Measurements from ENCODE around the gene CDH22.

DNA sequence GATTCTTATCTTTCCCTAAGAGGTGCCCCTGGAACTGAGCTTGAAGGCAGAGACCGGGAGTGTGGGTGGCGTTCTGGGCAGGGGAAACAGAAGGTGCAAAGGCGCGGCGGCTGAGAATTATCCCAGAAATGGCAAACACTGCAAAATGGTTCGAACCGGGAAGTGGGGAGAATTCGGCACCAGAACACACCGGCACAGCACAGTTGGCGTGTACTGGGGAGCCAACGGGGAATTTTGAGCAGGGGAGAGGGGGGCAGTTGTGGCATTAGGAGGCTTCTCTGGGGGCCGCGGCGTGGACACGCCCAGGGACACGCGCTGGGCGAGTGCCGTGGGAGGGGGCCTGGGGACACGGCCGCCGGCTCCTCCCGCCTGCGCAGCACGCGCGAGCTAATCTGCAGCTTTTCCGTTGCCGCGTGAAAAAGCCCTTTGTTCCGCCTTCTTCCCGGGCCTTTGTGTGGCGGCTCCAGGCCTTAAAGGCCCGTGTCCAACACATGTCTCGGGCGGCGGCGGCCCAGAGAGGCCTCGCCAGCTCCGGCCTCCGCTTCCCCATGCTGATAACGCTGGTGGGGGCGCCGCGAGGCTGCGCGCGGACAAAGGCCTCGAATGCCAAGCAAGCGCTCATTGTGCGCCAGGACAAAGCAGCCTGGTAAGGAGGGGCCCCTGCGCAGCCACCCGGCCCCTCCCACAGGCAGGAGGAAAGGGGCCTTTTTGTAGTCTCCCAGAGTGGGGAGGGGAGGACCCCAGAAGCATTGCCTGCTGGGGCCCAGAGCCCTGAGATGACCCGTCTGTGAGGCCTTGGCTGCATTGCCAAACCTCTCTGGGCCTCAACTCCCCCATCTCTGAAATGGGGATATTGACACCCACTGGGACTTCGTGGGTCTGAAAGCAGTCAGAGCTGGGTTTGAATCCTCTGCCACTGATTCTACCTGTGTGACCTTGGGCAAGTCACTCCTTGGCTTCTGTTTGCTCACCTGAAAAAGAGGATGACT lies 107.4 kb downstream of the CDH22 start:
- TF ChIP-seq, protein P1, sequence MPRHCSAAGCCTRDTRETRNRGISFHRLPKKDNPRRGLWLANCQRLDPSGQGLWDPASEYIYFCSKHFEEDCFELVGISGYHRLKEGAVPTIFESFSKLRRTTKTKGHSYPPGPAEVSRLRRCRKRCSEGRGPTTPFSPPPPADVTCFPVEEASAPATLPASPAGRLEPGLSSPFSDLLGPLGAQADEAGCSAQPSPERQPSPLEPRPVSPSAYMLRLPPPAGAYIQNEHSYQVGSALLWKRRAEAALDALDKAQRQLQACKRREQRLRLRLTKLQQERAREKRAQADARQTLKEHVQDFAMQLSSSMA (CRISPR knock-in tag; IDR thresholded peaks at IDR 0.05) = no peak
- TF ChIP-seq ZNF175 (CRISPR knock-in tag; IDR thresholded peaks at IDR 0.05; ENCODE audit: low read depth) (no peak), BRCA1 (IDR thresholded peaks at IDR 0.05) (no peak), BRCA1 (CRISPR knock-in tag; IDR thresholded peaks at IDR 0.05) (no peak), JUND (IDR thresholded peaks at IDR 0.05; ENCODE audit: borderline replicate concordance, low read depth, low read length) (no peak), JUND (tag; IDR thresholded peaks at IDR 0.05; ENCODE audit: borderline replicate concordance, low read depth, low read length) (no peak), POLR3G (IDR thresholded peaks at IDR 0.05; ENCODE audit: extremely low read depth, insufficient read length, insufficient replicate concordance) (no peak)
- TF ChIP-seq, protein P2, sequence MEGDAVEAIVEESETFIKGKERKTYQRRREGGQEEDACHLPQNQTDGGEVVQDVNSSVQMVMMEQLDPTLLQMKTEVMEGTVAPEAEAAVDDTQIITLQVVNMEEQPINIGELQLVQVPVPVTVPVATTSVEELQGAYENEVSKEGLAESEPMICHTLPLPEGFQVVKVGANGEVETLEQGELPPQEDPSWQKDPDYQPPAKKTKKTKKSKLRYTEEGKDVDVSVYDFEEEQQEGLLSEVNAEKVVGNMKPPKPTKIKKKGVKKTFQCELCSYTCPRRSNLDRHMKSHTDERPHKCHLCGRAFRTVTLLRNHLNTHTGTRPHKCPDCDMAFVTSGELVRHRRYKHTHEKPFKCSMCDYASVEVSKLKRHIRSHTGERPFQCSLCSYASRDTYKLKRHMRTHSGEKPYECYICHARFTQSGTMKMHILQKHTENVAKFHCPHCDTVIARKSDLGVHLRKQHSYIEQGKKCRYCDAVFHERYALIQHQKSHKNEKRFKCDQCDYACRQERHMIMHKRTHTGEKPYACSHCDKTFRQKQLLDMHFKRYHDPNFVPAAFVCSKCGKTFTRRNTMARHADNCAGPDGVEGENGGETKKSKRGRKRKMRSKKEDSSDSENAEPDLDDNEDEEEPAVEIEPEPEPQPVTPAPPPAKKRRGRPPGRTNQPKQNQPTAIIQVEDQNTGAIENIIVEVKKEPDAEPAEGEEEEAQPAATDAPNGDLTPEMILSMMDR (IDR thresholded peaks at IDR 0.05 in 2 of 3, conservative IDR thresholded peaks at IDR 0.05 in 1 of 3; ENCODE audit: insufficient read depth in 2 of 3, low read depth in 1 of 3, low read length in 3 of 3) = no peak
- TF ChIP-seq, protein P3, sequence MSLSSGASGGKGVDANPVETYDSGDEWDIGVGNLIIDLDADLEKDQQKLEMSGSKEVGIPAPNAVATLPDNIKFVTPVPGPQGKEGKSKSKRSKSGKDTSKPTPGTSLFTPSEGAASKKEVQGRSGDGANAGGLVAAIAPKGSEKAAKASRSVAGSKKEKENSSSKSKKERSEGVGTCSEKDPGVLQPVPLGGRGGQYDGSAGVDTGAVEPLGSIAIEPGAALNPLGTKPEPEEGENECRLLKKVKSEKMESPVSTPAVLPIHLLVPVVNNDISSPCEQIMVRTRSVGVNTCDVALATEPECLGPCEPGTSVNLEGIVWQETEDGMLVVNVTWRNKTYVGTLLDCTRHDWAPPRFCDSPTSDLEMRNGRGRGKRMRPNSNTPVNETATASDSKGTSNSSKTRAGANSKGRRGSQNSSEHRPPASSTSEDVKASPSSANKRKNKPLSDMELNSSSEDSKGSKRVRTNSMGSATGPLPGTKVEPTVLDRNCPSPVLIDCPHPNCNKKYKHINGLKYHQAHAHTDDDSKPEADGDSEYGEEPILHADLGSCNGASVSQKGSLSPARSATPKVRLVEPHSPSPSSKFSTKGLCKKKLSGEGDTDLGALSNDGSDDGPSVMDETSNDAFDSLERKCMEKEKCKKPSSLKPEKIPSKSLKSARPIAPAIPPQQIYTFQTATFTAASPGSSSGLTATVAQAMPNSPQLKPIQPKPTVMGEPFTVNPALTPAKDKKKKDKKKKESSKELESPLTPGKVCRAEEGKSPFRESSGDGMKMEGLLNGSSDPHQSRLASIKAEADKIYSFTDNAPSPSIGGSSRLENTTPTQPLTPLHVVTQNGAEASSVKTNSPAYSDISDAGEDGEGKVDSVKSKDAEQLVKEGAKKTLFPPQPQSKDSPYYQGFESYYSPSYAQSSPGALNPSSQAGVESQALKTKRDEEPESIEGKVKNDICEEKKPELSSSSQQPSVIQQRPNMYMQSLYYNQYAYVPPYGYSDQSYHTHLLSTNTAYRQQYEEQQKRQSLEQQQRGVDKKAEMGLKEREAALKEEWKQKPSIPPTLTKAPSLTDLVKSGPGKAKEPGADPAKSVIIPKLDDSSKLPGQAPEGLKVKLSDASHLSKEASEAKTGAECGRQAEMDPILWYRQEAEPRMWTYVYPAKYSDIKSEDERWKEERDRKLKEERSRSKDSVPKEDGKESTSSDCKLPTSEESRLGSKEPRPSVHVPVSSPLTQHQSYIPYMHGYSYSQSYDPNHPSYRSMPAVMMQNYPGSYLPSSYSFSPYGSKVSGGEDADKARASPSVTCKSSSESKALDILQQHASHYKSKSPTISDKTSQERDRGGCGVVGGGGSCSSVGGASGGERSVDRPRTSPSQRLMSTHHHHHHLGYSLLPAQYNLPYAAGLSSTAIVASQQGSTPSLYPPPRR (CRISPR knock-in tag; IDR thresholded peaks at IDR 0.05; ENCODE audit: borderline replicate concordance) = no peak
